ENCODE results near the gene MRRF. TPM values are rescaled to one million over a fixed set of nuclear protein-coding genes. Genes with fewer than 3 reads are reported as not detected.

The MRRF gene
- total RNA-seq, 1 donor from 2014 or later = 45.4 TPM

GRCh38 chr9:122228568-122229484 lies 35.9 kb upstream of the MRRF start, which contains the start of gene LHX6:
Gene LHX6 (minus strand): TSS chr9:122228957. CDS start chr9:122228740, 217 bp downstream.
- no peak for DNase-seq (ENCODE audit: low read depth)

- DNase-seq (ENCODE audit: low read depth) = no peak
These were observed 35.2 kb upstream of the MRRF start for GRCh38 chr9:122229485-122229837.

GRCh38 chr9:122232796-122233306 lies 31.8 kb upstream of the MRRF start:
- DNase-seq (ENCODE audit: low read depth) = no peak

- no peak for DNase-seq (ENCODE audit: low read depth)
These were observed 30.5 kb upstream of the MRRF start for GRCh38 chr9:122234022-122234748.

GRCh38 chr9:122236681-122237080 lies 28.0 kb upstream of the MRRF start:
- DNase-seq (ENCODE audit: low read depth) = no peak

- DNase-seq (ENCODE audit: low read depth) = no peak
These were observed 25.0 kb upstream of the MRRF start for GRCh38 chr9:122239722-122240121.

- no peak for DNase-seq (ENCODE audit: low read depth)
These were observed 20.3 kb upstream of the MRRF start for GRCh38 chr9:122244349-122244748.

- no peak for DNase-seq (ENCODE audit: low read depth)
These were observed 18.0 kb upstream of the MRRF start for GRCh38 chr9:122246666-122247065.

GRCh38 chr9:122248448-122248865 lies 16.2 kb upstream of the MRRF start:
- peak; percentile 91 for DNase-seq (ENCODE audit: low read depth)

- no peak for DNase-seq (ENCODE audit: low read depth)
These were observed 13.3 kb upstream of the MRRF start for GRCh38 chr9:122251351-122251750.

- DNase-seq (ENCODE audit: low read depth) = no peak
These were observed 11.9 kb upstream of the MRRF start for GRCh38 chr9:122252796-122253195.

- no peak for DNase-seq (ENCODE audit: low read depth)
These were observed 9.9 kb upstream of the MRRF start for GRCh38 chr9:122254761-122255160.

- DNase-seq (ENCODE audit: low read depth) = no peak
These were observed 8.5 kb upstream of the MRRF start for GRCh38 chr9:122256206-122256605.

GRCh38 chr9:122258886-122259415 lies 5.7 kb upstream of the MRRF start:
- DNase-seq (ENCODE audit: low read depth) = no peak

- DNase-seq (ENCODE audit: low read depth) = peak; percentile 55
These were observed 3.2 kb upstream of the MRRF start for GRCh38 chr9:122261469-122261881.

- no peak for DNase-seq (ENCODE audit: low read depth)
These were observed 2.6 kb upstream of the MRRF start for GRCh38 chr9:122262073-122262472.

GRCh38 chr9:122263699-122264349 lies 858 bp upstream of the MRRF start:
- peak; percentile 18 for DNase-seq (ENCODE audit: low read depth)

GRCh38 chr9:122265149-122265915 lies 650 bp downstream of the MRRF start:
- DNase-seq (ENCODE audit: low read depth) = peak; percentile 57

- DNase-seq (ENCODE audit: low read depth) = no peak
These were observed 3.5 kb downstream of the MRRF start for GRCh38 chr9:122268041-122268814.

- DNase-seq (ENCODE audit: low read depth) = no peak
These were observed 9.4 kb downstream of the MRRF start for GRCh38 chr9:122274055-122274454.

Data from renal cortical epithelial cell (primary cell).